Esophagus squamous epithelium (tissue), 4 donors: ENCODE results near the gene SPATA46.

Experiments
- CTCF ChIP-seq, 6 experiments: fragments of 450-650 bp in 4 of 6; fragments of 200-600 bp in 2 of 6; sonication (generic) in 2 of 6; IDR thresholded peaks; one replicate each; pipeline ENCODE4 v1.5.1; 2016 to 2019; ENCODE audit warnings: antibody characterized with exemption in 6 of 6, mild to moderate bottlenecking in 4 of 6, moderate library complexity in 4 of 6
- POLR2A ChIP-seq, 4 donors: fragments of 450-650 bp; IDR thresholded peaks; one replicate each; pipeline ENCODE4 v1.6.1; 2017; ENCODE audit warnings: antibody characterized with exemption in 4 of 4, mild to moderate bottlenecking in 4 of 4, moderate library complexity in 3 of 4

- TF ChIP-seq CTCF (IDR thresholded peaks at IDR 0.05) = no peak
- TF ChIP-seq POLR2A (IDR thresholded peaks at IDR 0.05) = no peak
Measured at GRCh38 chr1:162369571-162369970, 7.1 kb downstream of the SPATA46 start.
